ENCODE data around the gene FITM1.
"Not testable (repeated sequence)": the region's sequence is repeated elsewhere in the genome, so short reads cannot be mapped to it uniquely, and the experiment has no call there.

Gene FITM1

GRCh38 chr14:24100197-24100981 is 30.1 kb upstream of the FITM1 start:
- TF ChIP-seq, protein P1, sequence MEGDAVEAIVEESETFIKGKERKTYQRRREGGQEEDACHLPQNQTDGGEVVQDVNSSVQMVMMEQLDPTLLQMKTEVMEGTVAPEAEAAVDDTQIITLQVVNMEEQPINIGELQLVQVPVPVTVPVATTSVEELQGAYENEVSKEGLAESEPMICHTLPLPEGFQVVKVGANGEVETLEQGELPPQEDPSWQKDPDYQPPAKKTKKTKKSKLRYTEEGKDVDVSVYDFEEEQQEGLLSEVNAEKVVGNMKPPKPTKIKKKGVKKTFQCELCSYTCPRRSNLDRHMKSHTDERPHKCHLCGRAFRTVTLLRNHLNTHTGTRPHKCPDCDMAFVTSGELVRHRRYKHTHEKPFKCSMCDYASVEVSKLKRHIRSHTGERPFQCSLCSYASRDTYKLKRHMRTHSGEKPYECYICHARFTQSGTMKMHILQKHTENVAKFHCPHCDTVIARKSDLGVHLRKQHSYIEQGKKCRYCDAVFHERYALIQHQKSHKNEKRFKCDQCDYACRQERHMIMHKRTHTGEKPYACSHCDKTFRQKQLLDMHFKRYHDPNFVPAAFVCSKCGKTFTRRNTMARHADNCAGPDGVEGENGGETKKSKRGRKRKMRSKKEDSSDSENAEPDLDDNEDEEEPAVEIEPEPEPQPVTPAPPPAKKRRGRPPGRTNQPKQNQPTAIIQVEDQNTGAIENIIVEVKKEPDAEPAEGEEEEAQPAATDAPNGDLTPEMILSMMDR (IDR thresholded peaks at IDR 0.05), result no peak
- H3K4me3 ChIP-seq (ENCODE audit: low read depth, low read length), result no peak overlapping the region
- H3K27ac ChIP-seq, result peak overlapping the region; percentile 62
- H3K27me3 ChIP-seq (ENCODE audit: control insufficient read depth, insufficient read depth, low read length), result no peaks in the 10 kb centered on the region
- no peaks in the 10 kb centered on the region for H3K36me3 ChIP-seq (ENCODE audit: control insufficient read depth, insufficient read depth, low read length)
- H3K9me3 ChIP-seq (ENCODE audit: control insufficient read depth, low read length), result no peaks in the 10 kb centered on the region
- H3K79me2 ChIP-seq, result peaks cover 18% of the 10 kb centered on the region
- peaks cover 13% of the 10 kb centered on the region for H3K4me1 ChIP-seq
- no peak overlapping the region for H3K4me2 ChIP-seq (ENCODE audit: low read length)
- no peak overlapping the region for H3K9ac ChIP-seq
- no peak overlapping the region for H2AFZ ChIP-seq

GRCh38 chr14:24100982-24101494 is 29.4 kb upstream of the FITM1 start:
- Histone ChIP-seq H3K27ac (no peak overlapping the region), H3K27me3 (ENCODE audit: control insufficient read depth, insufficient read depth, low read length) (no peaks in the 10 kb centered on the region), H3K4me3 (ENCODE audit: low read depth, low read length) (no peak overlapping the region), H3K4me2 (ENCODE audit: low read length) (no peak overlapping the region), H3K36me3 (ENCODE audit: control insufficient read depth, insufficient read depth, low read length) (no peaks in the 10 kb centered on the region), H3K4me1 (peaks cover 12% of the 10 kb centered on the region), H2AFZ (no peak overlapping the region), H3K79me2 (peaks cover 18% of the 10 kb centered on the region), H3K9ac (no peak overlapping the region), H3K9me3 (ENCODE audit: control insufficient read depth, low read length) (no peaks in the 10 kb centered on the region)
- TF ChIP-seq, protein P1 (IDR thresholded peaks at IDR 0.05), result no peak

DNA sequence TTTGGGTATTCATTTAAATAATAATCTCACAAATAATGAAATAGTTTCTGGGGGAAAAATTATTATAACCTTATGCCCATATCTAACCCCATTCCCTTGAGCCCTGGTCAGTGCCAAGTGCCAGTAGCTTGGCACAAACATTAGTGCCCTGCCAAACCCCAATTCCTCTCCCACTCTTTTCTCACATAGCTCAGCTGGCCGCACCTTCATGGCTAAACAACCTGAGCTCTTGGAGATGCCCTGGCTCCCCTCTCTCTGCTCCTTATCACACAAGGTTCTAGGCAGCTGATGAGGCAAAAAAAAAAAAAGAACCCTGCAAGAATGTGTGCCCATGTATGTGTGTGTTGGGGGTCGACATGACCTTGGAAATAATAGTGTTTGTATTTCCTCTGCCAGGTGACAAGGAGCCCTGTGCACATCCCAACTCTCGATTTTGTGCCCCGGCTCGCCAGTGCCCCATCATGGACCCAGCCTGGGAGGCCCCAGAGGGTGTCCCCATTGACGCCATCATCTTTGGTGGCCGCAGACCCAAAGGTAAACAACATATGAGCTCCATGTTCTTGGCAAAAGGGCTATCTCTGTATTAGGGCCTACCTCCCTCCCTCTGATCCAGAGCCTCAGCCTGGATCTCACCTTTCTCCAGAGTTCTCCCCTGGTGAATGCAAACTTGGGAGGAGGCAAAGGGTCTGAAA is 28.0 kb upstream of the FITM1 start:
- Histone ChIP-seq H3K9me3 (ENCODE audit: control insufficient read depth, low read length) (no peaks in the 10 kb centered on the region), H3K9ac (no peak overlapping the region), H3K27ac (no peak overlapping the region), H3K27me3 (ENCODE audit: control insufficient read depth, insufficient read depth, low read length) (no peaks in the 10 kb centered on the region), H3K4me3 (ENCODE audit: low read depth, low read length) (no peak overlapping the region), H3K4me1 (peaks cover 12% of the 10 kb centered on the region), H2AFZ (no peak overlapping the region), H3K79me2 (peaks cover 10% of the 10 kb centered on the region), H3K36me3 (ENCODE audit: control insufficient read depth, insufficient read depth, low read length) (no peaks in the 10 kb centered on the region), H3K4me2 (ENCODE audit: low read length) (no peak overlapping the region)
- TF ChIP-seq, protein P1 (IDR thresholded peaks at IDR 0.05), result no peak

DNA sequence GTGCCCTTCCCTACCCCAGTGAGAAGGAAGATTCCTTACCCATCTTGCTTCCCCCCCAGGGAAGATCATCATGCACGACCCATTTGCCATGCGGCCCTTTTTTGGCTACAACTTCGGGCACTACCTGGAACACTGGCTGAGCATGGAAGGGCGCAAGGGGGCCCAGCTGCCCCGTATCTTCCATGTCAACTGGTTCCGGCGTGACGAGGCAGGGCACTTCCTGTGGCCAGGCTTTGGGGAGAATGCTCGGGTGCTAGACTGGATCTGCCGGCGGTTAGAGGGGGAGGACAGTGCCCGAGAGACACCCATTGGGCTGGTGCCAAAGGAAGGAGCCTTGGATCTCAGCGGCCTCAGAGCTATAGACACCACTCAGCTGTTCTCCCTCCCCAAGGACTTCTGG is 27.0 kb upstream of the FITM1 start:
- Histone ChIP-seq H3K9ac (no peak overlapping the region), H2AFZ (no peak overlapping the region)

DNA sequence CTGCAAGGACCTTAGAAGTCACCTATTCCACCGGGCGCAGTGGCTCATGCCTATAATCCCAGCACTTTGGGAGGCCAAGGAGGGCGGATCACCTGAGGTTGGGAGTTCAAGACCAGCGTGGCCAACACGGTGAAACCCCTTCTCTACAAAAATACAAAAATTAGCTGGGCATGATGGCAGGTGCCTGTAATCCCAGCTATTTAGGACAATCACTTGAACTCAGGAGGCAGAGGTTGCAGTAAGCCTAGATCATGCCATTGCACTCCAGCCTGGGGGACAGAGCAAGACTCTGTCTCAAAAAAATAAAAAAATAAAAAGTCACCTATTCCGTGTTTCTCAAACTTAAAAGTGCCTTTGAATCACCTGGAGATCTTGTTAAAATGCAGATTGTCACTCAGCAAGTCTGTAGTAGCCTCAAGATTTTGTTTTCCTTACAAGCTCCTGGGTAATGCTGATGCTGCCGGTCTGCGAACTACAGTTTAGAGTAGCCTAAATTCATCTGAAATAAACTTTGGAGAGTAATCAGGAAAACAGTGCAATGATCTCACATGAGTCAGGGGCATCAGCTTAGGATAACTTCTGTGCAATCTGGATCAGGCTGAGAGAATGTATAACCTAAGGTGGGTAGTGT is 24.7 kb upstream of the FITM1 start:
- H3K36me3 ChIP-seq (ENCODE audit: control insufficient read depth, insufficient read depth, low read length); H3K27ac ChIP-seq; H3K4me2 ChIP-seq (ENCODE audit: low read length); H3K4me3 ChIP-seq (ENCODE audit: low read depth, low read length); H2AFZ ChIP-seq; H3K27me3 ChIP-seq (ENCODE audit: control insufficient read depth, insufficient read depth, low read length); H3K9ac ChIP-seq; H3K9me3 ChIP-seq (ENCODE audit: control insufficient read depth, low read length); H3K4me1 ChIP-seq: not testable (repeated sequence)
- H3K79me2 ChIP-seq, result peaks cover 22% of the 10 kb centered on the region

More for the DNA sequence above, 27.0 kb upstream of the FITM1 start:
- H3K4me1 ChIP-seq, result peaks cover 10% of the 10 kb centered on the region
- no peaks in the 10 kb centered on the region for H3K9me3 ChIP-seq (ENCODE audit: control insufficient read depth, low read length)
- H3K27me3 ChIP-seq (ENCODE audit: control insufficient read depth, insufficient read depth, low read length), result no peaks in the 10 kb centered on the region
- no peak overlapping the region for H3K4me2 ChIP-seq (ENCODE audit: low read length)
- H3K79me2 ChIP-seq, result peaks cover 16% of the 10 kb centered on the region
- H3K4me3 ChIP-seq (ENCODE audit: low read depth, low read length), result no peak overlapping the region
- no peak overlapping the region for H3K27ac ChIP-seq
- TF ChIP-seq, protein P1 (IDR thresholded peaks at IDR 0.05), result no peak
- H3K36me3 ChIP-seq (ENCODE audit: control insufficient read depth, insufficient read depth, low read length), result no peaks in the 10 kb centered on the region
